Measurements from ENCODE around the gene OR5I1. TPM values are rescaled to one million over a fixed set of nuclear protein-coding genes. Genes with fewer than 3 reads are reported as not detected.

The OR5I1 gene
- total RNA-seq, result not detected

GRCh38 chr11:55936300-55936699, at the start of gene OR5I1:
Gene OR5I1 (minus strand): TSS chr11:55936400. CDS start chr11:55936400, 0 bp downstream.

GRCh38 chr11:55969845-55970244, 33.6 kb upstream of the OR5I1 start, which contains the start of gene OR10AG1:
Gene OR10AG1 (minus strand): TSS chr11:55969945. CDS start chr11:55969907, 38 bp downstream.

GRCh38 chr11:55914482-55914881, 21.7 kb downstream of the OR5I1 start, which contains the start of gene OR5W2:
Gene OR5W2 (minus strand): TSS chr11:55914582. CDS start chr11:55914582, 0 bp downstream.

Other genes with a start within 250 kb of the OR5I1 start
- gene OR5D13, start 163.0 kb downstream of the OR5I1 start, total RNA-seq, result not detected
- not detected for gene OR5D14, start 140.8 kb downstream of the OR5I1 start, total RNA-seq
- not detected for gene OR5L1, start 125.0 kb downstream of the OR5I1 start, total RNA-seq
- gene OR5D18, start 116.8 kb downstream of the OR5I1 start, total RNA-seq, result not detected
- gene OR5L2, start 109.2 kb downstream of the OR5I1 start, total RNA-seq, result not detected
- gene OR5D16, start 97.6 kb downstream of the OR5I1 start, total RNA-seq, result not detected
- gene TRIM51, start 53.1 kb downstream of the OR5I1 start, total RNA-seq, result 1 to 10 TPM; 1.3 to 2.8 TPM
- gene OR5W2, start 21.8 kb downstream of the OR5I1 start, total RNA-seq, result not detected
- not detected for gene OR10AG1, start 33.5 kb upstream of the OR5I1 start, total RNA-seq
- gene OR5F1, start 58.2 kb upstream of the OR5I1 start, total RNA-seq, result not detected
- not detected for gene OR5AS1, start 91.3 kb upstream of the OR5I1 start, total RNA-seq
- not detected for gene OR8I2, start 156.9 kb upstream of the OR5I1 start, total RNA-seq
- not detected for gene OR8H2, start 167.3 kb upstream of the OR5I1 start, total RNA-seq
- gene OR8H3, start 186.0 kb upstream of the OR5I1 start, total RNA-seq, result not detected
- not detected for gene OR8J3, start 203.8 kb upstream of the OR5I1 start, total RNA-seq
- not detected for gene OR8K5, start 223.9 kb upstream of the OR5I1 start, total RNA-seq
- gene OR5J2, start 240.2 kb upstream of the OR5I1 start, total RNA-seq, result not detected